LNCaP clone FGC (cell line): ENCODE data around the gene ZNF555.
"Not testable (repeated sequence)": the region's sequence is repeated elsewhere in the genome, so short reads cannot be mapped to it uniquely, and the experiment has no call there.

Source experiments
- DNase-seq: peaks from one replicate; pipeline ENCODE4 v3.0.0-alpha.2; 2011; ENCODE audit warnings: low read depth
- H3K4me3 ChIP-seq: 2 replicates; pipeline ENCODE4 v1.5.1; 2011; ENCODE audit warnings: mild to moderate bottlenecking, low read depth, low read length, control low read depth
- TF ChIP-seq, protein P1 (sequence below): IDR thresholded peaks from 2 replicates; pipeline ENCODE4 v1.5.1; 2012; ENCODE audit warnings: mild to moderate bottlenecking; ENCODE audit not compliant: control insufficient read depth, insufficient read depth; ENCODE audit errors: extremely low read depth

The ZNF555 gene

DNA sequence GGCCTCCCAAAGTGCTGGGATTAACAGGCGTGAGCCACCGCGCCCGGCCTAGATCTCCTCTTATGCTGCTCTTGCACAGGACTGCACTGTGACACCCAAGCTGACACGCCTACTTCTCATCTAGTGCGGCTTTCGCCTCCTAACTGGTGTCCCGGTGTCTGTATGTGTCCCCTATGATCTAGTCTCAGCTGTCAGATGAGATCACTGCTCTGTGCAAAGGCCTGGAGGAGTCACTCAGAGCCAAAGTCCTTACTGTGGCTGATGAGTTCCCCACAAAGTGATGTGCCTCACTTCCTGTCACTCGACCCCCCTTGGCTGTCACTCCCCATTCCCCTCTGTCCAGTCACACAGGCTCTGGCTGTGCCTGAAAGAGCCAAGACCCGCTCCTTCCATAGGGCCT, 28.3 kb downstream of the ZNF555 start:
- TF ChIP-seq, protein P1, sequence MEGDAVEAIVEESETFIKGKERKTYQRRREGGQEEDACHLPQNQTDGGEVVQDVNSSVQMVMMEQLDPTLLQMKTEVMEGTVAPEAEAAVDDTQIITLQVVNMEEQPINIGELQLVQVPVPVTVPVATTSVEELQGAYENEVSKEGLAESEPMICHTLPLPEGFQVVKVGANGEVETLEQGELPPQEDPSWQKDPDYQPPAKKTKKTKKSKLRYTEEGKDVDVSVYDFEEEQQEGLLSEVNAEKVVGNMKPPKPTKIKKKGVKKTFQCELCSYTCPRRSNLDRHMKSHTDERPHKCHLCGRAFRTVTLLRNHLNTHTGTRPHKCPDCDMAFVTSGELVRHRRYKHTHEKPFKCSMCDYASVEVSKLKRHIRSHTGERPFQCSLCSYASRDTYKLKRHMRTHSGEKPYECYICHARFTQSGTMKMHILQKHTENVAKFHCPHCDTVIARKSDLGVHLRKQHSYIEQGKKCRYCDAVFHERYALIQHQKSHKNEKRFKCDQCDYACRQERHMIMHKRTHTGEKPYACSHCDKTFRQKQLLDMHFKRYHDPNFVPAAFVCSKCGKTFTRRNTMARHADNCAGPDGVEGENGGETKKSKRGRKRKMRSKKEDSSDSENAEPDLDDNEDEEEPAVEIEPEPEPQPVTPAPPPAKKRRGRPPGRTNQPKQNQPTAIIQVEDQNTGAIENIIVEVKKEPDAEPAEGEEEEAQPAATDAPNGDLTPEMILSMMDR = no peak
- DNase-seq = no peak
- no peak overlapping the region for H3K4me3 ChIP-seq

DNA sequence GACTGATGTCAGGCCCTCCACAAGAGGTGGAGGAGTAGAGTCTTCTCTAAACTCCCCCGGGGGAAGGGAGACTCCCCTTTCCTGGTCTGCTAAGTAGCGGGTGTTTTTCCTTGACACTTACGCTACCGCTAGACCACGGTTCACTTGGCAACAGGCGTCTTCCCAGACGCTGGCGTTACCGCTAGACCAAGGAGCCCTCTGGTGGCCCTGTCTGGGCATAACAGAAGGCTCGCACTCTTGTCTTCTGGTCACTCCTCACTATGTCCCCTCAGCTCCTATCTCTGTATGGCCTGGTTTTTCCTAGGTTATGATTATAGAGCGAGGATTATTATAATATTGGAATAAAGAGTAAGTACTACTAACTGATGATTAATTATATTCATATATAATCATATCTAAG, 30.9 kb downstream of the ZNF555 start:
- not testable (repeated sequence) for H3K4me3 ChIP-seq, DNase-seq

DNA sequence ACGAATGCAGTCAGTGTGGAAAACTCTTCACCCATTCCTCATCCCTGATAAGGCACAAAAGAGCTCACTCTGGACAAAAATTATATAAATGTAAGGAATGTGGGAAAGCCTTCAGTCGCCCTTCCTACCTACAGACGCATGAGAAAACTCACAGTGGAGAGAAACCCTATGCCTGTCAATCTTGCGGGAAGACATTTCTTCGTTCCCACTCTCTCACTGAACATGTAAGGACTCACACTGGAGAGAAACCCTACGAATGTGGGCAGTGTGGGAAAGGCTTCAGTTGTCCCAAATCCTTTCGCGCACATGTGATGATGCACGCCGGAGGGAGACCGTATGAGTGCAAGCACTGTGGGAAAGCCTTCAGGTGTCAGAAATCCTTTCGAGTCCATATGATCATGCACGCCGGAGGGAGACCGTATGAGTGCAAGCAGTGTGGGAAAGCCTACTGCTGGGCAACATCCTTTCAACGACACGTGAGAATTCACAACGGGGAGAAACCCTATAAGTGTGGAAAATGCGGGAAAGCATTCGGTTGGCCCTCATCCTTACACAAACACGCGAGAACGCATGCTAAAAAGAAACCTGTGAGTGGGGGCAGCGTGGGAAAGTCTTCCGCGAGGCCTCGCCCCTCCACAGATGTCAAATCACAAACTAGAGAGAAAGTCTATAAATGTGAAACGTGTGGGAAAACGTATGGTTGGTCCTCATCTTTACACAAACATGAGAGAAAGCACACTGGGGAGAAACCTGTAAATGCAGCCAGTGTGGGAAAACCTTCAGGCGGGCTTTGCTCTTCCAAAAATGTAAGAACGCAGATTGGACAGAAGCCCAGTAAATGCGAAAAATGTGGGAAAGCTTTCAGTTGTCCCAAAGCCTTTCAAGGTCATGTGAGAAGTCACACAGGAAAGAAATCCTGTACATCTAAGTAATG, 36.4 kb downstream of the ZNF555 start:
- no peak for DNase-seq
- TF ChIP-seq, protein P1 = no peak
- no peak overlapping the region for H3K4me3 ChIP-seq

DNA sequence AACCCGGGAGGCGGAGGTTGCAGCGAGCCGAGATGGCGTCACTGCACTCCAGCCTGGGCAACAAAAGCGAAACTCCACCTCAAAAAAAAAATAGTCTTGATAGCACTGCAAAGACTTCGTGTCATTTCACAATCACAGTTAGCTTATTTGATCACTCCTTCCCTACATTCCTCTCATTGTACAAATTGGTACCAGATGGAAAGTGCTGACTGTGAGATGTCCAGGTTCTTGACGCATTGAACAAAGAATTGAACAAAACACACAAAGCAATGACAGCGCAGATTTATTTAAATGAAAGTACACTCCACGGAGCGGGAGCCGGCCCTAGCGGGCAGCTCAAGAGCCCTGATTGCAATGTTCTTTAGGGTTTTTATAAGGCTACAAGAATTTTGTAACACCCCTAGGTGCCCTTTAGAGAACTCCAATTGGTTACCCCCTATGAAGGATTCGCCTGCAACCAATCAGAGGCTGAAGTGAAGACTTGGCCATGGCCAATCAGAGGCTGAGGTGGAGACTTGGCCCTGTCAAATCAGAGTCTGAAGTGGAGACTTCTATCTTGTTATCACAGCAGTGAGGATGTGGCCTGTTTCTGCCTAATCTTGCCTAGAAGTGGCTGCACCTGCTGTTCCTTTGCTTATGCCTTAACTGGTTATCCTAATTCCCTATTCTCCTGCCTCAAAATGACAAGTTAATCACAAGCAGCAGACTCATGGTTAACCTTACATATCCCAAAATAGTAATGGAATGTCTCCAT, 42.6 kb downstream of the ZNF555 start:
- TF ChIP-seq, protein P1 = no peak
- no peak overlapping the region for H3K4me3 ChIP-seq
- DNase-seq = no peak

DNA sequence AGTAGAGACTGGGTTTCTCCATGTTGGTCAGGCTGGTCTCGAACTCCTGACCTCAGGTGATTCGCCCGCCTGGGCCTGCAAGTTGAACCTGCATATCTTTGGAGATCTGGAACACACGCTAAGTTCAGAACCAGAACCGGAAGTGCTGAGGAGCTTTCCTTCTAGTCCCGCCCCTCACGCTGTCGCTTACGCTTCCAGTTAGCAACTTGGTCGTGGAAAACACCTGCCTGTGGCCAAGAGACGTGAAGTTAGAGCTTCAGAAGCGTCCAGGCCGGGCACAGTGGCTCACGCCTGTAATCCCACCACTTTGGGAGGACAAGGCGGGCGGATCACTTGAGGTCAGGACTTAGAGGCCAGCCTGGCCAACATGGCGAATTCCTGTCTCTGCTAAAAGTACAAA, 44.5 kb downstream of the ZNF555 start:
- TF ChIP-seq, protein P1 = no peak
- DNase-seq = no peak
- no peak overlapping the region for H3K4me3 ChIP-seq

DNA sequence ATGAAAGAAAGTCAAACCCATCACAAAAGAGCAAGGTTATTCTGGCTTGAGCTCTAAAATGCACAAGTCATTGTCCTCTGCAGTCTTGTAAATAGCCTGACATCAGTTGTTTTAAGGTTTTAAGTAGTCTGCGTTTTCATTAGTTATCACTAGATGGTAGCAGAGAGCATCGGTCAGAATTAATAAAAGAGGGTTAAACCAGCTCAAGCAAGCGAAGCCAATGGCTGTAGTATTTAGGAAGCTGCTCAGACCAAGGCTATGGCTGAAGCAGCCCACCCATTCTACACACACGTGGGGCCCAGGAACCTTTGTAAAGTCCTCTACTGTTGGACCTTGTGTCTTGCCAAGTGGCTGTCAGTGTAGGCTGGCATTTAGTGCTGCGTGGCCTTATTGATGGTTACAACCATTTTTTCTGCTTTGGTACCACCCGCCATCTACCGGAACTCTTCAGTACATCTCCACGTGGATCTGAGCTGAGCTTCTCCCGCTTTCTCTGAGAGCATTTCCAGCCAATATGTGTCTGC, 46.2 kb downstream of the ZNF555 start:
- peak; percentile 37 for DNase-seq
- no peak overlapping the region for H3K4me3 ChIP-seq
- TF ChIP-seq, protein P1 = peak; percentile 68

DNA sequence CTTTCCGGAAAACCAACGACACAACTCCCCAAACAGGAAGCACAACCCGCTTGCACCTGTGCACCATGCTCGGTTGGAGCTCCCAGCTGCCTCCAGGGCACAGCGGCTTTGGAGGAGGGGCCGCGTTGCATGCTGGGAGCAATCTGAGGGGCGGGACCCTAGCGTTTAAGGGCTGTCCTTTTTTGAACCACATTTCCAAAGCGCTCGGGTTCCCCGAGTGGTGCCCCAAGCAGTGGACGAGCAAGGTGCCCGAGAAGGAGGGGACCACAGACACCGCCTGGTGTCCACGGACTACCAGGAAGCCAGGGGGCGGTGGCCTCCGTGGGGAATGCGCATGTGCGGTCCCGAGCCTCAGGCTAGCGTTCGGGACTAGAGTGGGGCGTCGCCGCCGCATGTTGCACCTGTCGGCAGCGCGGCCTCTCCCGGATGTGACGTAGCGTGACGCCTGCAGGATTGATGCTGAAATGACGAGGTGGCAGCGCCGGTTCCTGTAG, 47.5 kb downstream of the ZNF555 start:
- no peak overlapping the region for H3K4me3 ChIP-seq
- TF ChIP-seq, protein P1 = no peak
- no peak for DNase-seq

DNA sequence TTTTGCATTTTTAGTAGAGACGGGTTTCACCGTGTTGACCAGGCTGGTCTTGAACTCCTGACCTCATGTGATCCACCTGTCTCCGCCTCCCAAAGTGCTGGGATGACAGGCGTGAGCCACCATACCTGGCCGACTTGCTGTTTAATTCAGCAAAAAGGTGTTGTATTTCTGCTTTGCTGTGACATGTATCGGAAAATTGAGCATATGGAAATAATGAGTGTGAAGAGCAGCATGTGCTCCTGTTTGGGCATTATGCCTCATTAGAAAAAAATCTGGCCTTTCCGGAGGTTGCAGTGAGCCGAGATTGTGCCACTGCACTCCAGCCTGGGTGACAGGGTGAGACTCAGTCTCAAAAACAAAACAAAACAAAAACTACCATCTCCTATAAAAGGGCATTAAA, 49.3 kb downstream of the ZNF555 start:
- not testable (repeated sequence) for DNase-seq, H3K4me3 ChIP-seq
